Measurements from ENCODE around the gene FKBP8. TPM values are rescaled to one million over a fixed set of nuclear protein-coding genes. Genes with fewer than 3 reads are reported as not detected.
"Not testable (repeated sequence)": the region's sequence is repeated elsewhere in the genome, so short reads cannot be mapped to it uniquely, and the experiment has no call there.

The FKBP8 gene
- total RNA-seq, 1 donor: 288 TPM

- no peak for TF ChIP-seq CTCF (IDR thresholded peaks at IDR 0.05; ENCODE audit: extremely low read depth, low read depth, low read length)
- DNase-seq (ENCODE audit: insufficient read length, low spot score, missing footprints): peak; percentile 88
- H2AFZ ChIP-seq (ENCODE audit: low read length): no peak overlapping the region
- peaks cover 16% of the 10 kb centered on the region for H3K4me1 ChIP-seq (ENCODE audit: insufficient read depth, low read length)
- H3K4me3 ChIP-seq (ENCODE audit: insufficient read depth, low read length): peak overlapping the region; percentile 78
- H3K27ac ChIP-seq (ENCODE audit: low read depth, low read length): peak overlapping the region; percentile 73
- H3K36me3 ChIP-seq (ENCODE audit: insufficient read depth, low read length): peaks cover 29% of the 10 kb centered on the region
- peaks cover 19% of the 10 kb centered on the region for H3K79me2 ChIP-seq (ENCODE audit: insufficient read depth, low read length)
- H3K4me2 ChIP-seq (ENCODE audit: insufficient read depth, low read length): peak overlapping the region; percentile 95
- H3K9me3 ChIP-seq (ENCODE audit: low read depth, low read length): no peaks in the 10 kb centered on the region
- H4K20me1 ChIP-seq (ENCODE audit: insufficient read depth, low read length): peaks cover 4% of the 10 kb centered on the region
- no peaks in the 10 kb centered on the region for H3K27me3 ChIP-seq (ENCODE audit: insufficient read depth, low read length)
These were observed 1.1 kb downstream of the FKBP8 start for GRCh38 chr19:18541992-18542940.

- Histone ChIP-seq H2AFZ (ENCODE audit: low read length) (no peak overlapping the region), H3K4me2 (ENCODE audit: insufficient read depth, low read length) (no peak overlapping the region), H3K27me3 (ENCODE audit: insufficient read depth, low read length) (no peaks in the 10 kb centered on the region), H3K36me3 (ENCODE audit: insufficient read depth, low read length) (peaks cover 33% of the 10 kb centered on the region), H3K9me3 (ENCODE audit: low read depth, low read length) (no peaks in the 10 kb centered on the region), H3K4me1 (ENCODE audit: insufficient read depth, low read length) (peaks cover 16% of the 10 kb centered on the region), H3K4me3 (ENCODE audit: insufficient read depth, low read length) (no peak overlapping the region), H3K27ac (ENCODE audit: low read depth, low read length) (peak overlapping the region; percentile 73), H4K20me1 (ENCODE audit: insufficient read depth, low read length) (peaks cover 4% of the 10 kb centered on the region), H3K79me2 (ENCODE audit: insufficient read depth, low read length) (peaks cover 19% of the 10 kb centered on the region)
- peak; percentile 91 for DNase-seq (ENCODE audit: insufficient read length, low spot score, missing footprints)
- TF ChIP-seq CTCF (IDR thresholded peaks at IDR 0.05; ENCODE audit: extremely low read depth, low read depth, low read length): no peak
These were observed 1.9 kb downstream of the FKBP8 start for GRCh38 chr19:18541258-18541991.

GRCh38 chr19:18540200-18540599 is 3.2 kb downstream of the FKBP8 start:
- H3K4me3 ChIP-seq (ENCODE audit: insufficient read depth, low read length); H4K20me1 ChIP-seq (ENCODE audit: insufficient read depth, low read length); H3K27me3 ChIP-seq (ENCODE audit: insufficient read depth, low read length); H3K9me3 ChIP-seq (ENCODE audit: low read depth, low read length); H3K27ac ChIP-seq (ENCODE audit: low read depth, low read length); H2AFZ ChIP-seq (ENCODE audit: low read length); H3K4me2 ChIP-seq (ENCODE audit: insufficient read depth, low read length): not testable (repeated sequence)
- Histone ChIP-seq H3K79me2 (ENCODE audit: insufficient read depth, low read length) (peaks cover 19% of the 10 kb centered on the region), H3K36me3 (ENCODE audit: insufficient read depth, low read length) (peaks cover 44% of the 10 kb centered on the region), H3K4me1 (ENCODE audit: insufficient read depth, low read length) (peaks cover 16% of the 10 kb centered on the region)
- peak; percentile 72 for DNase-seq (ENCODE audit: insufficient read length, low spot score, missing footprints)

- H3K79me2 ChIP-seq (ENCODE audit: insufficient read depth, low read length): peaks cover 19% of the 10 kb centered on the region
- H3K27me3 ChIP-seq (ENCODE audit: insufficient read depth, low read length): no peaks in the 10 kb centered on the region
- peaks cover 16% of the 10 kb centered on the region for H3K4me1 ChIP-seq (ENCODE audit: insufficient read depth, low read length)
- no peak for TF ChIP-seq CTCF (IDR thresholded peaks at IDR 0.05; ENCODE audit: extremely low read depth, low read depth, low read length)
- DNase-seq (ENCODE audit: insufficient read length, low spot score, missing footprints): no peak
- H3K36me3 ChIP-seq (ENCODE audit: insufficient read depth, low read length): peaks cover 45% of the 10 kb centered on the region
- no peak overlapping the region for H3K4me3 ChIP-seq (ENCODE audit: insufficient read depth, low read length)
- H4K20me1 ChIP-seq (ENCODE audit: insufficient read depth, low read length): peaks cover 4% of the 10 kb centered on the region
- no peak overlapping the region for H2AFZ ChIP-seq (ENCODE audit: low read length)
- H3K9me3 ChIP-seq (ENCODE audit: low read depth, low read length): no peaks in the 10 kb centered on the region
- no peak overlapping the region for H3K4me2 ChIP-seq (ENCODE audit: insufficient read depth, low read length)
- H3K27ac ChIP-seq (ENCODE audit: low read depth, low read length): no peak overlapping the region
These were observed 4.0 kb downstream of the FKBP8 start for GRCh38 chr19:18539372-18539771.
